Germinal center (tissue), 1 donor: Measurements from ENCODE around the gene CDHR1.

Experiments
- DNase-seq: peaks from one replicate; pipeline ENCODE4 v3.0.0; 2012; ENCODE audit warnings: mixed read lengths, low spot score

Gene CDHR1

DNA sequence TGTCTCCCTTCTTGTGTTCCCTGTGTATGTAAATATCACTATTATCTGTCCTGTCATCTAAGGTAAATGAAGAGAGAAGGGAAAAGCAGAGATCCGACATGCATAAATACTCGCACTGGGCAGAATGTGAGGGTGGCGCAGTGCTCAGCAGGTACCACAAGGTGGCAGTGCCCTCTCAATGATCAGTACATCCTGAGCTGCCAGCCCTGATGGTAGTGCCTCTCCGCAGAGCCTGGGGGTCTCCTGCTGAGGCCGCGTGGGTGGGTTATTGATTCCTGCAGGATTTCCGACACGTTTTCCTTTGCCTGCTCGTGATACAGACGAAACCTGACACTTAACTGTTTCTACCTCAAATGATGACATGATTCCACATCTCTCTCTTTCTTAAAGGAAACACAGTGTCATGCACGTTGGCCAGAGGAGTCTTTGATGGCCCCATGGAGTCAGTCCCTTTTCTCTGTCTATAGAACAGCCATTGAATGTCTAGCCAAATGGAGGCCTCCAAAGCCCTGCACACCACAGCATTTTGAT, 70.3 kb downstream of the CDHR1 start:
- DNase-seq, result peak; percentile 62

DNA sequence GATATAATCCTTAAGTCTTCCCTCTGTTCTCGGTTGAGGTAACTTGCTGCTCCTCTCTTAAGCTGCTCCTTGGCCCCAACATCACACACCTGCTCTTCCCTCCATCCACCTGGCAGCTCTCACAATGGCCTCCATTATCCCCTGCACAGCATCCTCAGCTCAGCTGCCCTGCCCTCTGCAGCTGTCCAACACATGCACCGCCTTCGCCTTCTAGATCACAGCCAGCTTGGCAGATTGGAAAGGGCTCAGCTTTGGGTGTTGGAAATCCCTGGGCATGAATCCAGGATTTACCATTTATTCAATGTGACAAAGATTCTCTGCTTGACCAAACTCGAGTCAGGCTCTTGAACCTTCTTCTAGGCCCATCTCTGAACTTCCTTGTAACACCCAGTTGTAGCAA, 71.1 kb downstream of the CDHR1 start:
- no peak for DNase-seq

DNA sequence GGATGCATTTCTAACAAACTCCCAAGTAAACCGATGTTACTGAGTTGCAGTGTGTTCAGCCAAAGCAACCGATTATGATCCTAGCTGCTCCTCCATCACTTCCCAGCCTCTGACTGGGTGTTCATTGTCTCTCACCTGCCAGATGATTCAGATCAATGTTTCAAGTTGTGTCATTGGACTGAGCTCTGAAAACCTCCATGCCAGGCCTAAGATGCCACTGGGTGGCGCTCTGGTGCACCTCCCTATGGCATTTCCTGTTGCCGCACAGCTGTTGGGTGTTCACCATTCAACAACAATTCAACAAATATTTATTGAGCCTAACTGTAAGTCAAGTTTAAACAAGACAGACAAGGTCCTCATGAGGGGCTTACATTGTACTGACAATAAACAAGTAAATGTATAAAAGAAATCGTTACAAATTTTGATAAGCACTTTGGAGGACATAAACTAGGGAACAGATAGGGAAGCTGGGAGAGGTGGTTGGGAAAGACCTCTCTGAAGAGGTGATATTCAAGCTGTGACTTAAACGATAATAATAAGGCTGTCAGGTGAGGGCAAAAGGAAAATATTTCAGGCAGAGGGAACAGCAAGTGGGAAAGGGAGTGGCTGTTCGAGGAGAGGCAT, 73.3 kb downstream of the CDHR1 start:
- DNase-seq, result peak; percentile 17

DNA sequence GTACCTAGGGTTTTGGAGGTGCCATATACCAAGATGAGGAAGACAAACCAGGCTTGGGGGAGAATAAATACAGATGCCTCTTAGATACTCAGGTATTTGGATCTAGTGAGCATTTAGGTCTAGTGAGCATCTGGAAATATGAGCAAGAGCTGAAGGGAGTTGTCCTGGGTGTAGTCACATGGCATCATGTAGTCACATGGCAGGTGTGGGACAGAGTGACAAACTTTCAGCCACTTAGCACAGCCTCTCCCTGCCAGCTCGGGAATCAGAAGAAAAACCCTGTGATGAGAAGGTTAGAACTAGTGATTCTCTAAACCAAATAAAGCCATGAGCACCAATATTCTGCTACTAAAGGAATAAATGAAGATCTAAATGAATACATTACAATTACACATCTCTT, 74.8 kb downstream of the CDHR1 start:
- no peak for DNase-seq
